HUES48 (cell line): ENCODE results near the gene UCK1.

Experiments
- H3K27ac ChIP-seq: one replicate; pipeline ENCODE4 v1.7.0; 2013; ENCODE audit warnings: low read depth, low read length, inconsistent platforms
- H3K27me3 ChIP-seq: 2 replicates; pipeline ENCODE4 v1.6.1; 2013; ENCODE audit warnings: mild to moderate bottlenecking, low read length; ENCODE audit not compliant: control insufficient read depth, insufficient read depth
- H3K36me3 ChIP-seq: 2 replicates; pipeline ENCODE4 v1.6.1; 2013; ENCODE audit warnings: low read length; ENCODE audit not compliant: control insufficient read depth, insufficient read depth
- H3K4me1 ChIP-seq: 2 replicates; pipeline ENCODE4 v1.6.1; 2013; ENCODE audit warnings: mild to moderate bottlenecking, low read length; ENCODE audit not compliant: control insufficient read depth, insufficient read depth
- H3K4me3 ChIP-seq: 2 replicates; pipeline ENCODE4 v1.5.1; 2013; ENCODE audit warnings: mild to moderate bottlenecking, low read depth, low read length
- H3K9ac ChIP-seq: 2 replicates; pipeline ENCODE4 v1.6.1; 2013; ENCODE audit warnings: mild to moderate bottlenecking, low read depth, low read length, moderate library complexity
- H3K9me3 ChIP-seq: 2 replicates; pipeline ENCODE4 v1.6.1; 2013; ENCODE audit warnings: low read length; ENCODE audit not compliant: control insufficient read depth, insufficient read depth

Gene UCK1

GRCh38 chr9:131477816-131478419 lies 53.1 kb downstream of the UCK1 start:
- Histone ChIP-seq H3K36me3 (peaks cover 97% of the 10 kb centered on the region), H3K4me3 (no peak overlapping the region)

GRCh38 chr9:131477367-131477766 lies 53.7 kb downstream of the UCK1 start:
- Histone ChIP-seq H3K36me3 (peaks cover 96% of the 10 kb centered on the region), H3K4me1 (no peaks in the 10 kb centered on the region), H3K9ac (no peak overlapping the region), H3K27ac (no peak overlapping the region), H3K27me3 (no peaks in the 10 kb centered on the region), H3K9me3 (no peaks in the 10 kb centered on the region), H3K4me3 (no peak overlapping the region)

More at GRCh38 chr9:131477816-131478419, 53.1 kb downstream of the UCK1 start:
- Histone ChIP-seq H3K4me1 (no peaks in the 10 kb centered on the region), H3K9me3 (no peaks in the 10 kb centered on the region), H3K27me3 (no peaks in the 10 kb centered on the region), H3K9ac (no peak overlapping the region), H3K27ac (peak overlapping the region; percentile 23)

GRCh38 chr9:131476777-131477345 lies 54.2 kb downstream of the UCK1 start:
- H3K9me3 ChIP-seq, result no peaks in the 10 kb centered on the region
- H3K4me1 ChIP-seq, result no peaks in the 10 kb centered on the region
- H3K4me3 ChIP-seq, result no peak overlapping the region
- no peaks in the 10 kb centered on the region for H3K27me3 ChIP-seq
- H3K9ac ChIP-seq, result no peak overlapping the region
- H3K27ac ChIP-seq, result no peak overlapping the region
- H3K36me3 ChIP-seq, result peaks cover 95% of the 10 kb centered on the region

GRCh38 chr9:131475956-131476776 lies 54.9 kb downstream of the UCK1 start:
- H3K9me3 ChIP-seq, result no peaks in the 10 kb centered on the region
- H3K4me3 ChIP-seq, result no peak overlapping the region
- no peaks in the 10 kb centered on the region for H3K27me3 ChIP-seq
- peaks cover 95% of the 10 kb centered on the region for H3K36me3 ChIP-seq
- no peak overlapping the region for H3K9ac ChIP-seq
- peak overlapping the region; percentile 4 for H3K27ac ChIP-seq
- no peaks in the 10 kb centered on the region for H3K4me1 ChIP-seq

GRCh38 chr9:131475111-131475955 lies 55.7 kb downstream of the UCK1 start:
- no peak overlapping the region for H3K4me3 ChIP-seq
- no peak overlapping the region for H3K9ac ChIP-seq
- no peaks in the 10 kb centered on the region for H3K9me3 ChIP-seq
- no peaks in the 10 kb centered on the region for H3K4me1 ChIP-seq
- H3K27me3 ChIP-seq, result no peaks in the 10 kb centered on the region
- H3K27ac ChIP-seq, result peak overlapping the region; percentile 4
- H3K36me3 ChIP-seq, result peaks cover 96% of the 10 kb centered on the region

- Histone ChIP-seq H3K4me1 (no peaks in the 10 kb centered on the region), H3K9me3 (no peaks in the 10 kb centered on the region), H3K4me3 (no peak overlapping the region), H3K36me3 (peaks cover 96% of the 10 kb centered on the region), H3K27me3 (no peaks in the 10 kb centered on the region), H3K9ac (no peak overlapping the region), H3K27ac (no peak overlapping the region)
These were observed 56.4 kb downstream of the UCK1 start for GRCh38 chr9:131474711-131475110.

GRCh38 chr9:131473891-131474290 lies 57.2 kb downstream of the UCK1 start:
- Histone ChIP-seq H3K4me3 (no peak overlapping the region), H3K9ac (no peak overlapping the region), H3K27ac (no peak overlapping the region), H3K36me3 (peaks cover 96% of the 10 kb centered on the region), H3K27me3 (no peaks in the 10 kb centered on the region), H3K9me3 (no peaks in the 10 kb centered on the region), H3K4me1 (no peaks in the 10 kb centered on the region)
